HG03342 (cell line): ENCODE measurements around the gene MAN1C1.
"Not testable (repeated sequence)": the region's sequence is repeated elsewhere in the genome, so short reads cannot be mapped to it uniquely, and the experiment has no call there.

Experiments
- ATAC-seq: cut with Tn5 transposase; IDR thresholded peaks from one replicate; pipeline ENCODE4 v1.9.1; 2021; ENCODE audit warnings: mild to moderate bottlenecking, moderate library complexity; ENCODE audit not compliant: unreplicated experiment

The MAN1C1 gene

GRCh38 chr1:25695090-25695770 is 78.6 kb downstream of the MAN1C1 start:
- no peak for ATAC-seq

GRCh38 chr1:25695771-25696311 is 79.2 kb downstream of the MAN1C1 start:
- no peak for ATAC-seq

GRCh38 chr1:25696643-25697042 is 80.1 kb downstream of the MAN1C1 start:
- not testable (repeated sequence) for ATAC-seq

GRCh38 chr1:25697435-25698217 is 81.0 kb downstream of the MAN1C1 start:
- ATAC-seq, result no peak

- ATAC-seq, result no peak
Observed at GRCh38 chr1:25698252-25698651, 81.7 kb downstream of the MAN1C1 start.

- ATAC-seq, result not testable (repeated sequence)
Observed at GRCh38 chr1:25699059-25699458, 82.5 kb downstream of the MAN1C1 start.

GRCh38 chr1:25699500-25700143 is 83.0 kb downstream of the MAN1C1 start:
- ATAC-seq, result no peak

- no peak for ATAC-seq
Observed at GRCh38 chr1:25700144-25700523, 83.5 kb downstream of the MAN1C1 start.

GRCh38 chr1:25700626-25701025 is 84.0 kb downstream of the MAN1C1 start:
- no peak for ATAC-seq

- ATAC-seq, result no peak
Observed at GRCh38 chr1:25701030-25701785, 84.6 kb downstream of the MAN1C1 start.

GRCh38 chr1:25702101-25702775 is 85.6 kb downstream of the MAN1C1 start:
- ATAC-seq, result no peak

GRCh38 chr1:25703041-25703440 is 86.5 kb downstream of the MAN1C1 start:
- ATAC-seq, result no peak

- ATAC-seq, result no peak
Observed at GRCh38 chr1:25703671-25704266, 87.2 kb downstream of the MAN1C1 start.

GRCh38 chr1:25704267-25704691 is 87.7 kb downstream of the MAN1C1 start:
- no peak for ATAC-seq

- no peak for ATAC-seq
Observed at GRCh38 chr1:25705699-25706098, 89.1 kb downstream of the MAN1C1 start.

GRCh38 chr1:25706146-25707089 is 89.8 kb downstream of the MAN1C1 start:
- no peak for ATAC-seq

- ATAC-seq, result no peak
Observed at GRCh38 chr1:25707280-25708016, 90.9 kb downstream of the MAN1C1 start.
